Type B pancreatic cell (in vitro differentiated cells): ENCODE results near the gene SLC17A4. TPM values are rescaled to one million over a fixed set of nuclear protein-coding genes. Genes with fewer than 3 reads are reported as not detected.

ENCODE experiments used
- DNase-seq: peaks from one replicate; pipeline ENCODE4 v3.0.0; 2021; ENCODE audit warnings: mixed read lengths; ENCODE audit not compliant: unreplicated experiment; ENCODE audit errors: extremely low spot score
- H3K27ac Mint-ChIP-seq: 2 replicates; pipeline ENCODE4 v1.8.0; 2021; ENCODE audit warnings: mild to moderate bottlenecking, mixed read lengths
- H3K27me3 Mint-ChIP-seq: 2 replicates; pipeline ENCODE4 v1.8.0; 2021; ENCODE audit warnings: mixed read lengths
- H3K36me3 Mint-ChIP-seq: 2 replicates; pipeline ENCODE4 v1.8.0; 2021; ENCODE audit warnings: mixed read lengths
- H3K4me1 Mint-ChIP-seq: one replicate; pipeline ENCODE4 v1.8.0; 2021; ENCODE audit warnings: mixed read lengths; ENCODE audit not compliant: unreplicated experiment
- H3K4me3 Mint-ChIP-seq: 2 replicates; pipeline ENCODE4 v1.8.0; 2021; ENCODE audit warnings: mild to moderate bottlenecking, mixed read lengths
- H3K9me3 Mint-ChIP-seq: 2 replicates; pipeline ENCODE4 v1.8.0; 2021; ENCODE audit warnings: mixed read lengths
- total RNA-seq: library from RNA; stranded (reverse); gene quantifications from 2 replicates; pipeline ENCODE4 v1.2.1, GENCODE V29; 2021; ENCODE audit warnings: low replicate concordance
- TF ChIP-seq, protein P1 (sequence below): fragments of 200-600 bp; sonication (generic); conservative IDR thresholded peaks from 2 replicates; pipeline ENCODE4 v1.5.0; 2021; ENCODE audit warnings: antibody characterized with exemption, mild to moderate bottlenecking

Gene SLC17A4
- total RNA-seq, 1 donor from 2014 or later, result 1.0 TPM

DNA sequence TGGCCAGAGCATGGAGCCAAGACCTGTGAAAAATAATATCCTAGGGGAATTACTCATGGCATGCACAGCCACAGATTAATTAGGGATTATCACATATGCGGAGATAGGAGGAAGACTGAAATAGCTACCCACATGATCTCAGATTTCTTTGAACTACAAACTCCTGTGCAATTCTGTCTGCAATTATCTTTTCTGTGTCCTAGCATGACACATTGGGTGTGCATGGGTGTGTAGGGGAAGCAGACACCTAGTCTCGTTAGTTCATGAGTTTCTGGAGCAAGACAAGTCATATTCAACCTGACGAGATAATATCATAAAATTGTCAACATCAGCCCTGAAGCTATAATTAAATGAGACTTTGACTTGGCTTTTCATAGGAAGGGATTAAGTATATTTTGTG is 3.6 kb upstream of the SLC17A4 start:
- Mint-ChIP-seq H3K9me3 (no peaks in the 10 kb centered on the region), H3K4me1 (no peaks in the 10 kb centered on the region), H3K27me3 (peaks cover 4% of the 10 kb centered on the region), H3K36me3 (no peaks in the 10 kb centered on the region), H3K4me3 (no peak overlapping the region), H3K27ac (no peak overlapping the region)
- DNase-seq, result no peak
- TF ChIP-seq, protein P1, sequence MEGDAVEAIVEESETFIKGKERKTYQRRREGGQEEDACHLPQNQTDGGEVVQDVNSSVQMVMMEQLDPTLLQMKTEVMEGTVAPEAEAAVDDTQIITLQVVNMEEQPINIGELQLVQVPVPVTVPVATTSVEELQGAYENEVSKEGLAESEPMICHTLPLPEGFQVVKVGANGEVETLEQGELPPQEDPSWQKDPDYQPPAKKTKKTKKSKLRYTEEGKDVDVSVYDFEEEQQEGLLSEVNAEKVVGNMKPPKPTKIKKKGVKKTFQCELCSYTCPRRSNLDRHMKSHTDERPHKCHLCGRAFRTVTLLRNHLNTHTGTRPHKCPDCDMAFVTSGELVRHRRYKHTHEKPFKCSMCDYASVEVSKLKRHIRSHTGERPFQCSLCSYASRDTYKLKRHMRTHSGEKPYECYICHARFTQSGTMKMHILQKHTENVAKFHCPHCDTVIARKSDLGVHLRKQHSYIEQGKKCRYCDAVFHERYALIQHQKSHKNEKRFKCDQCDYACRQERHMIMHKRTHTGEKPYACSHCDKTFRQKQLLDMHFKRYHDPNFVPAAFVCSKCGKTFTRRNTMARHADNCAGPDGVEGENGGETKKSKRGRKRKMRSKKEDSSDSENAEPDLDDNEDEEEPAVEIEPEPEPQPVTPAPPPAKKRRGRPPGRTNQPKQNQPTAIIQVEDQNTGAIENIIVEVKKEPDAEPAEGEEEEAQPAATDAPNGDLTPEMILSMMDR, result no peak

GRCh38 chr6:25753079-25753478 is 1.5 kb upstream of the SLC17A4 start:
- TF ChIP-seq, protein P1, result no peak
- no peaks in the 10 kb centered on the region for H3K36me3 Mint-ChIP-seq

GRCh38 chr6:25755483-25755882 is 941 bp downstream of the SLC17A4 start:
- no peak for DNase-seq
- H3K4me3 Mint-ChIP-seq, result peak overlapping the region; percentile 14
- H3K9me3 Mint-ChIP-seq, result no peaks in the 10 kb centered on the region
- H3K36me3 Mint-ChIP-seq, result no peaks in the 10 kb centered on the region
- H3K27me3 Mint-ChIP-seq, result peaks cover 4% of the 10 kb centered on the region
- H3K27ac Mint-ChIP-seq, result no peak overlapping the region
- TF ChIP-seq, protein P1, result no peak
- H3K4me1 Mint-ChIP-seq, result no peaks in the 10 kb centered on the region

More at GRCh38 chr6:25753079-25753478, 1.5 kb upstream of the SLC17A4 start:
- H3K27ac Mint-ChIP-seq, result no peak overlapping the region
- no peak overlapping the region for H3K4me3 Mint-ChIP-seq
- H3K4me1 Mint-ChIP-seq, result no peaks in the 10 kb centered on the region
- H3K27me3 Mint-ChIP-seq, result peaks cover 4% of the 10 kb centered on the region
- no peak for DNase-seq
- H3K9me3 Mint-ChIP-seq, result no peaks in the 10 kb centered on the region

DNA sequence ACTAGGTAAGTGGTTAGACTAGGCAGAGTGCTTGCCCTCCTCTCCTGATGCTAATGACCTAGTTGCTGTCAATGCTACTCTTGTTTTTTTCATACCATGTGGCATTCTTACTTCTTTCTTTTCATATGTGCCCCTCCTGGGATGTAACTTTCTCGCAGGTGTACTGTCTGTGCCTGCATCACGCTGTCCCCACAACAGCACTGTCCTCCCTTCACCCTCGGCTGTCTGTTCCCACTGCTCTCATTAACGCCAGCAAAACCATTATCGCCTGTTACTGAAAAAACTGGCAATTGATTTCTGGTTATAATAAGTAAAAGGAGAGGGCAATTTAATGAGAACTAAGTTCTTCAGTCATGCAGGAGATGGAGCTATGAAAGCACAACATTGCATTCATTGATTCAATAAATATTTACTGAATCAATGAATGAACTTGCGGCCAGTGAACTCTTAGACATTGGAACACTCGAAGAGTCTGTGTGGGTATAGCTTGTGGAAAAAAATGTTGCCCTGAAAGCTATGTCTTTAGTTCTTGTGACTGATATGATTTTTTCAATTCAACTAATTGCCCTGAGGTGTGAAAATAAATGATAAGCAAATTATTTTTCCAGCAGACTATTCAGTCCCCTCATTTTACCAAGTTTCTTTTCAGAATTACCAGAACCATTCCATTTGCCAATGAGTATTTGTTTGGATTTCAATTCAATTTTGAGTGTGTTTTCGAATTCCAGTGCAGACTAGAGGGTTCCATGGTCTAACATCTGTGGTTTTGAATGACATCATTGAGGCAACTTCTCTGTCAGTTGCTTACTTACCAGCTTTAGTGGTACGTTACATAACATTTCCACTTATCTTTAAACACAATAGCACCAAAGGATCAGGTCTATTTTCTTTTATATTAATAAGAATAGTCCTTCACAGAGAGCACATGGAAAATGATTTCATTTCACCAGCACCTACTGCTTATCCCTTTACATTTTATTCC is 2.1 kb downstream of the SLC17A4 start:
- H3K4me1 Mint-ChIP-seq, result no peaks in the 10 kb centered on the region
- H3K36me3 Mint-ChIP-seq, result no peaks in the 10 kb centered on the region
- TF ChIP-seq, protein P1, result no peak
- no peak overlapping the region for H3K27ac Mint-ChIP-seq
- no peaks in the 10 kb centered on the region for H3K9me3 Mint-ChIP-seq
- peaks cover 4% of the 10 kb centered on the region for H3K27me3 Mint-ChIP-seq
- H3K4me3 Mint-ChIP-seq, result peak overlapping the region; percentile 14
- no peak for DNase-seq

GRCh38 chr6:25757936-25758642 is 3.5 kb downstream of the SLC17A4 start:
- H3K27me3 Mint-ChIP-seq, result peaks cover 4% of the 10 kb centered on the region
- no peaks in the 10 kb centered on the region for H3K9me3 Mint-ChIP-seq
- no peaks in the 10 kb centered on the region for H3K4me1 Mint-ChIP-seq
- H3K4me3 Mint-ChIP-seq, result no peak overlapping the region
- no peak overlapping the region for H3K27ac Mint-ChIP-seq
- DNase-seq, result no peak
- H3K36me3 Mint-ChIP-seq, result no peaks in the 10 kb centered on the region
- TF ChIP-seq, protein P1, result no peak
